GM18907 (cell line): ENCODE data around the gene LRMDA.

Experiments
- ATAC-seq: cut with Tn5 transposase; IDR thresholded peaks from one replicate; pipeline ENCODE4 v1.9.1; 2021; ENCODE audit warnings: mild to moderate bottlenecking, moderate library complexity; ENCODE audit not compliant: unreplicated experiment

LRMDA gene

GRCh38 chr10:75431180-75432111, at the start of gene LRMDA:
Gene LRMDA (plus strand): TSS chr10:75431624.
- peak; percentile 47 for ATAC-seq

GRCh38 chr10:75386128-75386527, 45.3 kb upstream of the LRMDA start:
- no peak for ATAC-seq

GRCh38 chr10:75388082-75388481, 43.3 kb upstream of the LRMDA start:
- ATAC-seq, result no peak

GRCh38 chr10:75390178-75390577, 41.2 kb upstream of the LRMDA start:
- no peak for ATAC-seq

GRCh38 chr10:75392271-75392670, 39.2 kb upstream of the LRMDA start:
- ATAC-seq, result no peak

- ATAC-seq, result no peak
Observed at GRCh38 chr10:75392744-75393143, 38.7 kb upstream of the LRMDA start.

GRCh38 chr10:75394221-75394620, 37.2 kb upstream of the LRMDA start:
- ATAC-seq, result no peak

- no peak for ATAC-seq
Observed at GRCh38 chr10:75395066-75395931, 36.1 kb upstream of the LRMDA start.

- no peak for ATAC-seq
Observed at GRCh38 chr10:75395932-75396630, 35.3 kb upstream of the LRMDA start.

GRCh38 chr10:75396631-75397495, 34.6 kb upstream of the LRMDA start:
- ATAC-seq, result no peak

GRCh38 chr10:75397496-75398199, 33.8 kb upstream of the LRMDA start:
- ATAC-seq, result no peak

- ATAC-seq, result no peak
Observed at GRCh38 chr10:75398200-75398691, 33.2 kb upstream of the LRMDA start.

GRCh38 chr10:75398692-75399460, 32.5 kb upstream of the LRMDA start:
- ATAC-seq, result no peak

GRCh38 chr10:75399461-75400162, 31.8 kb upstream of the LRMDA start:
- ATAC-seq, result no peak

- no peak for ATAC-seq
Observed at GRCh38 chr10:75400163-75400770, 31.2 kb upstream of the LRMDA start.

GRCh38 chr10:75400771-75401568, 30.5 kb upstream of the LRMDA start:
- ATAC-seq, result peak; percentile 30
